SH-SY5Y (cell line): ENCODE data around the gene HAUS1.

Experiments used
- GATA2 ChIP-seq: IDR thresholded peaks from 2 replicates; pipeline ENCODE4 v1.6.1; 2011; ENCODE audit warnings: mild to moderate bottlenecking, low read depth, low read length
- GATA3 ChIP-seq: IDR thresholded peaks from 2 replicates; pipeline ENCODE4 v1.6.1; 2011; ENCODE audit warnings: low read depth, mild to moderate bottlenecking, low read length, moderate library complexity

DNA sequence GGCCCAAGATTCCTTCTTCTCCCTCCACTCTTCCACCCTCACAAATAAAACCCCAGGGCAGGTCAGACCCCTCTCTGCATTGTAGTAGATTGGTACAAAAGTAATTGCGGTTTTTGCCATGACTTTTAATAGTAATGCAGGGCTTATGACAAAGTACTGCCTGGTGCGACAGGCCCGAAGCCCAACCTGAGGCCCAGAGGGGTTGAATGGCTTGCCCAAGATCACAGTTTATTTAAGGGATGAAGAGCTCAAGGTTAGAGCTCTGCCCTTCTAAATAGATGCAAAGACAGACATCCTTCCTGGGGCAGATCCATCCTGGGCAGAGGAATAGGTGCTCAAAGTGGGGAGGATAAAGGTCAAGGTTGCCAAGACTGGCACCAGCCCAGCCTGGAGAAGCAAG, 31.2 kb upstream of the HAUS1 start:
- TF ChIP-seq GATA2: no peak
- no peak for TF ChIP-seq GATA3
